Bronchial epithelial cell (primary cell): ENCODE data around the gene FKBP2. TPM values are rescaled to one million over a fixed set of nuclear protein-coding genes. Genes with fewer than 3 reads are reported as not detected.

Experiments used
- DNase-seq: peaks from one replicate; pipeline ENCODE4 v3.0.0-alpha.2; 2010; ENCODE audit warnings: low read depth
- FAIRE-seq: peaks from 2 replicates; lab custom pipeline; 2011; peaks lifted over from hg19 to GRCh38; lab: Jason Lieb, UNC
- H3K27me3 ChIP-seq: 2 replicates; pipeline ENCODE4 v1.5.1; 2011; ENCODE audit warnings: low read length; ENCODE audit not compliant: control insufficient read depth, insufficient read depth
- H3K36me3 ChIP-seq: 2 replicates; pipeline ENCODE4 v1.5.1; 2011; ENCODE audit warnings: low read length; ENCODE audit not compliant: control insufficient read depth, insufficient read depth
- H3K4me3 ChIP-seq: 2 replicates; pipeline ENCODE4 v1.5.1; 2011; ENCODE audit warnings: mild to moderate bottlenecking, low read depth, low read length, control low read depth
- total RNA-seq: library from RNA; depleted of rRNA; stranded (reverse); fragments of >200 nt; gene quantifications from 2 replicates; pipeline ENCODE4 v1.2.1, GENCODE V29; 2014
- TF ChIP-seq, protein P1 (sequence below): IDR thresholded peaks from 2 replicates; pipeline ENCODE4 v1.5.1; 2011; ENCODE audit warnings: mild to moderate bottlenecking, moderate library complexity, low read length, control low read depth, inconsistent platforms; ENCODE audit not compliant: insufficient read depth, severe bottlenecking

The FKBP2 gene
- total RNA-seq, 1 donor from 2014 or later, result 45.0 TPM

DNA sequence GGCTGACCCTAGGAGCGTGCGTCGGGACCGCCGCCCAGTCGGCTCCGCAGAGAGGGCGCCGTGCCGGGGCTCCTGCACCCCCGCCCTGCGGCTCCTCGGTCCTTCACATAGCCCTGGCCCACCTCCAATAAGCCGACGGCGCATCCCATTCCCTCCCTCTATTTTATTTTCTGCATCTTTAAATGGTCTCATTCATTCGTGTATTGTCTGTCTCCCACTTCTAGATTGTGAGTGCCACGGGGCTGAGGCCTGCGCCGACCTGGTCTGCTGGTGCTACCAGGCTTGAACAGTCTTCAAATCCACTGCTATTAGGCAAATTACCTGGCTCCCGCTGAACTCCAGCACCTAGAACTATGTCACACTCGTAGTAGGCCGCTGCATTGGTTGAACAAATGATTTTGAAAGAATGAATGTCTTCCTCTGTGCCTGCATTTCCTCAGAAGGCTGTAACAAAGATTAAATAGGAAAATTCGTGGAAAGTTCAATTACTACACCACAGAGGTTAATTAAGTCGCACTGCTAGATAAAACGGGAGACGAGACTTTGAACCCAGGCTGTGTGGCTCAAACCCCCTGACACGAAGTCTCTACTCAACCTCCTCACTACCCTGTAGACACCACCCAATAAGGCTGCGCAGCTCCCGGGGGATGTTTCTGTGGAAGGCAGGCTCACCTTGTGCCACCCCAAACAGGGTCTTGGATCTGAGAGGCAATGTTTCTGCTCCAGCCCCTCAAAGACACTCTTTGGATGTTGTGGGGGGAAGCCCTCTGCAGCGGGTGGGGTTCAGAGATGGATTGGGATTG lies 7.0 kb downstream of the FKBP2 start:
- TF ChIP-seq, protein P1, sequence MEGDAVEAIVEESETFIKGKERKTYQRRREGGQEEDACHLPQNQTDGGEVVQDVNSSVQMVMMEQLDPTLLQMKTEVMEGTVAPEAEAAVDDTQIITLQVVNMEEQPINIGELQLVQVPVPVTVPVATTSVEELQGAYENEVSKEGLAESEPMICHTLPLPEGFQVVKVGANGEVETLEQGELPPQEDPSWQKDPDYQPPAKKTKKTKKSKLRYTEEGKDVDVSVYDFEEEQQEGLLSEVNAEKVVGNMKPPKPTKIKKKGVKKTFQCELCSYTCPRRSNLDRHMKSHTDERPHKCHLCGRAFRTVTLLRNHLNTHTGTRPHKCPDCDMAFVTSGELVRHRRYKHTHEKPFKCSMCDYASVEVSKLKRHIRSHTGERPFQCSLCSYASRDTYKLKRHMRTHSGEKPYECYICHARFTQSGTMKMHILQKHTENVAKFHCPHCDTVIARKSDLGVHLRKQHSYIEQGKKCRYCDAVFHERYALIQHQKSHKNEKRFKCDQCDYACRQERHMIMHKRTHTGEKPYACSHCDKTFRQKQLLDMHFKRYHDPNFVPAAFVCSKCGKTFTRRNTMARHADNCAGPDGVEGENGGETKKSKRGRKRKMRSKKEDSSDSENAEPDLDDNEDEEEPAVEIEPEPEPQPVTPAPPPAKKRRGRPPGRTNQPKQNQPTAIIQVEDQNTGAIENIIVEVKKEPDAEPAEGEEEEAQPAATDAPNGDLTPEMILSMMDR, result no peak
- H3K4me3 ChIP-seq, result peak overlapping the region; percentile 50
- peaks cover 11% of the 10 kb centered on the region for H3K36me3 ChIP-seq
- no peaks in the 10 kb centered on the region for H3K27me3 ChIP-seq
- FAIRE-seq (no peak), DNase-seq (no peak)

DNA sequence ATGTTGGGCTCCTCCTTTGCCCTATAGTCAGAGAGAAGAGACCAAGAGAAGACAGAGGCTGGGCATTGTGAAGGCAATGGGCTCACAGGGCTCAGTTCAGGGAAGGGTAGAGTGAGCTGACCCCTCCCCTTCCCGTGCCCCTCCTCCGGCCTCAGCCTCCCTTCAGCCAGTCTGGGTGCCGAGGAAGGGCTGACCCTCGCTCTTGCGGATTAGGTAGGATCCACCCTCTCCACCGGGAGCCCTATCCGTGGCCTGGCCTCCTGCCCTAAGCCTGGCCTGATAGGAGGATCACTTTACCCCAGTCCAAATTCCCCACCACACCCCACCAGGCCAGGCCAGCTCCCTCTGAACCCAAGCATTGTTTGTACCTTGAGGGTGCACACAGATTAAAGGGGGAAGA lies 7.7 kb downstream of the FKBP2 start:
- H3K27me3 ChIP-seq, result no peaks in the 10 kb centered on the region
- FAIRE-seq, result no peak
- H3K4me3 ChIP-seq, result no peak overlapping the region
- DNase-seq, result no peak
- TF ChIP-seq, protein P1, result no peak
- H3K36me3 ChIP-seq, result peaks cover 7% of the 10 kb centered on the region

DNA sequence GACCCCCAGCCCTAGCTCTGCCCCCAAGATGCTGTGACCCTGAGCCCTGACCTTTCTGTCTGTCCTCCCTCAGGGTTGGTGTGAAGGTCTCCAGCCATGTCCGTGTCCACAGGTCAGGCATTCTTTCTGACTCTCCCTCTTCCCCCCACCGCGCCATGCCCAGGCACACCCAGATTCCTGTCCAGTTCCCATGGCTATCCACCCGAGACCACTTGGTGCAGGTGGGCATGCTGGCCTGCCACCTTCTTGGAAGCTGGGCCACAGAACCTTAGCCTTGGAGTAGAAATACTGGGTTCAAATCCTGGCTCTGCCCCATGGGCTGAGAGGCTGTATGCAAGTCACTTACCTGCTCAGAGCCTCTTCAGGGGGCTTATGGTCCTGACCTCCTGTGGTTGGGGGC lies 8.1 kb downstream of the FKBP2 start:
- H3K27me3 ChIP-seq, result no peaks in the 10 kb centered on the region
- peaks cover 4% of the 10 kb centered on the region for H3K36me3 ChIP-seq
- no peak for DNase-seq
- FAIRE-seq, result no peak
- TF ChIP-seq, protein P1, result no peak
- no peak overlapping the region for H3K4me3 ChIP-seq

DNA sequence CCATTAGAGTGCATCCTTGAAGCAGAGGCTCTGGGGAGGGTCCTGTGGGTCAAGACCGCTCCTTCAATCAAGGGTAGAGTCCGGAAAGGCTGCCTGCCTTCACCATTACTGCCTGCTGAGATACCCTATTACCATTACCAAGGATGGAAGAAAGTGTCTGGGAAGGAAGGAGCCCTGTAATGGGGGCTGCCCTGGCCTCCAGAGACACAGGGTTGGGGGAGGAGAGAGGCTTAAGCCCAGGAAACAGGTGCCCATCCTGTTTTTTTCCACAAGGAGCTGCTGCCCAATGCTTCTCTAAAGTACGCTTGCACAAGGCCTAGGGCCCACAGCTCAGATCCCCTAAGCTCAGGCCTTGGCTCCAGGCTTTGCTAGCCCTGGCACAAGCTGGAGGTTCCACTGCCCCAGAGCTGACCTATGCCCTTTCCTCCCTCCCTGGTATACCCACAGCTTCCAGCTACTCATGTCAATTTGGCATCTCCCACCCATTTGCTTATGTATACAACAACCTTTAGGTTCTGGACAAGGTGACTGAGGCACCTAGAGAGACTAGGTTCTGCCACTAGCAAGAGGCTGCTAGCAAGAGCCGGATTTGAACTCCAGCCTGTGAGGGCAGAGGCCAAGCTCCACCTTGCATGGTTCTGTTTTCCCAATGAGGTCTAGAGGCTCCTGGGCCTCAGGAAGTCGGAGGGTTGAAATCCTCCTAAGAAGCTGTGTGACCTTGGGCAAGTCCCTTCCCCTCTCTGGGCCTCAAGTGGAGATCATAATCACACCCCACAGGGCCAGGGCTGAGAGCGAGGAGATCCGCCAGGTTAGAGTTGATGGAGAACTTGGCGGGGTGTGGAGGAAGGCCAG lies 8.9 kb downstream of the FKBP2 start:
- TF ChIP-seq, protein P1, result no peak
- no peak for FAIRE-seq

DNA sequence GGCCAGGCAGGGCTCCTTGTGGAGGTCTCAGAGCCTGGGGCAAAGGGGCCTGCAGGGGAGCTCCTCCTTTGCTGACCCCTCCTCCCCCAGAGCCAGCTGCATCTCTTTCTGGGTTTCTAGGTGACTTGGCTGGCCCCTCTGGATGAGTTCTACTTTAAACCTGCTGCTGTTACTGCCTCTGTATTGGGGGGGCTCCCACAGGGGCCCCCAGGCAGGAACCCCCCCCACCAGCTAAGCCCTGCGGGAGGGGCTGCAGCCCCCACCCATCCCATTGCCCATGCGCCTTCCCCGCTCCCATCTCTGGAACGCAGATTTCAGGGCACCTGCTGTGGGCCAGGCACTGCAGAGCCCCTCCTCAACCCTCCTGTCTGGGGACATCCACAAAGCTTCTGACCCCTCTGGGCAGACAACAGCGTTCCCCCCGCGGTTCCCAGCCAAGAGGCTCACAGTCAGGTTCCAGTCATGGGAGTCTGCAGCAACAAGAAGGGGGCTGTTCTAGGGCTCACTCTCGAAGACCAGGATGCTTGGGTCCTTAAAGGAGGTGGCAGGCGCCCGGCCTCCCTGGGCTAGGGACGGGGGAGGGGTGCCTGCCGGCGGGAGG lies 9.6 kb downstream of the FKBP2 start:
- H3K27me3 ChIP-seq, result no peaks in the 10 kb centered on the region
- TF ChIP-seq, protein P1, result no peak
- H3K4me3 ChIP-seq, result peak overlapping the region; percentile 83
- FAIRE-seq, result no peak
- DNase-seq, result no peak
- peaks cover 12% of the 10 kb centered on the region for H3K36me3 ChIP-seq

More for the DNA sequence above, 8.9 kb downstream of the FKBP2 start:
- peaks cover 9% of the 10 kb centered on the region for H3K36me3 ChIP-seq
- no peaks in the 10 kb centered on the region for H3K27me3 ChIP-seq
- no peak overlapping the region for H3K4me3 ChIP-seq
- DNase-seq, result no peak
